Mucosa of descending colon (tissue), 3 donors: ENCODE results near the gene PCDHA13. TPM values are rescaled to one million over a fixed set of nuclear protein-coding genes. Genes with fewer than 3 reads are reported as not detected.

Experiments used
- ATAC-seq: fragments of 200-7000 bp; cut with Tn5 transposase; one replicate; pipeline ENCODE4 v1.9.1; 2020; ENCODE audit warnings: mild to moderate bottlenecking, moderate library complexity
- DNase-seq, 3 donors: peaks; one replicate each; pipeline ENCODE4 v3.0.0-alpha.2; 2020
- H3K36me3 ChIP-seq: fragments of 200-600 bp; one replicate; pipeline ENCODE4 v1.8.0; 2021; ENCODE audit warnings: low read depth, mild to moderate bottlenecking
- H3K4me1 ChIP-seq: fragments of 200-600 bp; one replicate; pipeline ENCODE4 v1.8.0; 2021; ENCODE audit warnings: low read depth, mild to moderate bottlenecking
- H3K4me3 ChIP-seq: fragments of 200-600 bp; one replicate; pipeline ENCODE4 v1.8.0; 2021; ENCODE audit warnings: mild to moderate bottlenecking
- H3K9me3 ChIP-seq: fragments of 200-600 bp; one replicate; pipeline ENCODE4 v1.8.0; 2021; ENCODE audit warnings: mild to moderate bottlenecking
- intact Hi-C, 2 donors: fragments of 100-400 bp; cut with DNase I in 1 of 2; cut with micrococcal nuclease in 1 of 2; formaldehyde crosslinking; loops; one replicate each; pipeline versions ENCODE4 v1.11.0 to v1.11.1; 2022; cut with DNase I, micrococcal nuclease
- total RNA-seq, 3 donors: library from RNA; stranded (reverse); fragmentation: NEBNext Ultra II Directional in 2 of 3; extraction: Animal tissue kit (Norgen Biotek cat#: 25700) in 2 of 3; gene quantifications; one replicate each; pipeline versions ENCODE4 v1.2.1 to v1.2.4, GENCODE V29; 2021 to 2023
- TF ChIP-seq, protein P1 (sequence below): fragments of 200-600 bp; IDR thresholded peaks from one replicate; pipeline ENCODE4 v1.8.0; 2022; ENCODE audit warnings: antibody characterized with exemption, mild to moderate bottlenecking
- donor health status: DM: no; HTN: no; CAD: no; lungs with moderate emphysema.
- donor health status: DM: no; HTN: no; CAD: no.
- donor health status: DM: no; HTN: yes; CAD: no.

Gene PCDHA13
- total RNA-seq, 3 donors from 2014 or later = 0.23 to 0.32 TPM; not detected in 1

DNA sequence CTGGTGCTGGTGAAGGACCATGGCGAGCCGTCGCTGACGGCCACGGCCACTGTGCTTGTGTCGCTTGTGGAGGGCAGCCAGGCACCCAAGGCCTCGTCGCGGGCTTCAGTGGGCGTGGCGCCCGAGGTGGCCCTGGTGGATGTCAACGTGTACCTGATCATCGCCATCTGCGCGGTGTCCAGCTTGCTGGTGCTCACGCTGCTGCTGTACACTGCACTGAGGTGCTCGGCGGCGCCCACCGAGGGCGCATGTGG, 24.0 kb upstream of the PCDHA13 start:
- intact Hi-C loops = no loop called here
- Histone ChIP-seq H3K9me3 (peaks cover 45% of the 10 kb centered on the region), H3K36me3 (no peaks in the 10 kb centered on the region), H3K4me1 (no peaks in the 10 kb centered on the region), H3K4me3 (no peak overlapping the region)
- ATAC-seq = no peak
- DNase-seq = no peak
- TF ChIP-seq, protein P1, sequence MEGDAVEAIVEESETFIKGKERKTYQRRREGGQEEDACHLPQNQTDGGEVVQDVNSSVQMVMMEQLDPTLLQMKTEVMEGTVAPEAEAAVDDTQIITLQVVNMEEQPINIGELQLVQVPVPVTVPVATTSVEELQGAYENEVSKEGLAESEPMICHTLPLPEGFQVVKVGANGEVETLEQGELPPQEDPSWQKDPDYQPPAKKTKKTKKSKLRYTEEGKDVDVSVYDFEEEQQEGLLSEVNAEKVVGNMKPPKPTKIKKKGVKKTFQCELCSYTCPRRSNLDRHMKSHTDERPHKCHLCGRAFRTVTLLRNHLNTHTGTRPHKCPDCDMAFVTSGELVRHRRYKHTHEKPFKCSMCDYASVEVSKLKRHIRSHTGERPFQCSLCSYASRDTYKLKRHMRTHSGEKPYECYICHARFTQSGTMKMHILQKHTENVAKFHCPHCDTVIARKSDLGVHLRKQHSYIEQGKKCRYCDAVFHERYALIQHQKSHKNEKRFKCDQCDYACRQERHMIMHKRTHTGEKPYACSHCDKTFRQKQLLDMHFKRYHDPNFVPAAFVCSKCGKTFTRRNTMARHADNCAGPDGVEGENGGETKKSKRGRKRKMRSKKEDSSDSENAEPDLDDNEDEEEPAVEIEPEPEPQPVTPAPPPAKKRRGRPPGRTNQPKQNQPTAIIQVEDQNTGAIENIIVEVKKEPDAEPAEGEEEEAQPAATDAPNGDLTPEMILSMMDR = no peak

DNA sequence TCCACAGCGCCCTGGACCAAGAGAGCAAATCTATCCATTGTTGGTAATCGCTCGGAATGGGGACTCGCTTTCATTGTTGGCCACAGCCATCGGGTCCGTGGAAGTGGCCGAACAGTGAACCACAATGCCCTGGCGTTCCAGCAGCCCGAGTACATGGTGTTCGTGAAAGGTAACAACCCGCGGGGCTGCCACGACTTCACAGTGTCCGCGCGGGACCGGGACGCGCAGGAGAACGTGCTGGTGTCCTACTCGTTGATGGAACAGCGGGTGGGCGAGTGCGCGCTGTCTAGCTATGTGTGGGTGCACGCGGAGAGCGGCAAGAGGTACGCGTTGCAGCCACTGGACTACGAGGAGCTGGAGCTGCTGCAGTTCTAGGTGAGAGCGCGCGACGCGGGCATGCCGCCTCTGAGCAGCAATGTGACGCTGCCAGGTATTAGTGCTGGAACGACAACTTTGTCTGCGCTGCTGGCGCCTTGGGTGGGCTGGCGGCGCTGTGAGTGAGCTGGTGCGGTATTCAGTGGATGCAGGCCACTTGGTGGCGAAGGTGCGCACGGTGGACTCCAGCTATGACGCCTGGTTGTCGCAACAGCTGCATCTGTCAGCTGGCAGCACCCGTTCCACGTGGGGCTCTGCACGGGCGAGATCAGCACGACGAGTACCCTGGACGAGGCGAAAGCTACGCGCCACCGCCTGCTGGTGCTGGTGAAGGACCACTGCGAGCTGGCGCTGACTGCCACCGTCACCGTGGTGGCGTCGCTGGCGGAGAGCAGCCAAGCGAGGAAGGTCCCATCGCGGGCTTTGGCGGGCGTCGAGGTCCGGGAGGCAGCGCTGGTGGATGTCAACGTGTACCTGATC, 19.3 kb upstream of the PCDHA13 start:
- DNase-seq (no peak), ATAC-seq (no peak)
- Histone ChIP-seq H3K9me3 (peaks cover 38% of the 10 kb centered on the region), H3K36me3 (no peaks in the 10 kb centered on the region), H3K4me1 (no peaks in the 10 kb centered on the region), H3K4me3 (no peak overlapping the region)
- intact Hi-C loops = no loop called here
- TF ChIP-seq, protein P1 = no peak

DNA sequence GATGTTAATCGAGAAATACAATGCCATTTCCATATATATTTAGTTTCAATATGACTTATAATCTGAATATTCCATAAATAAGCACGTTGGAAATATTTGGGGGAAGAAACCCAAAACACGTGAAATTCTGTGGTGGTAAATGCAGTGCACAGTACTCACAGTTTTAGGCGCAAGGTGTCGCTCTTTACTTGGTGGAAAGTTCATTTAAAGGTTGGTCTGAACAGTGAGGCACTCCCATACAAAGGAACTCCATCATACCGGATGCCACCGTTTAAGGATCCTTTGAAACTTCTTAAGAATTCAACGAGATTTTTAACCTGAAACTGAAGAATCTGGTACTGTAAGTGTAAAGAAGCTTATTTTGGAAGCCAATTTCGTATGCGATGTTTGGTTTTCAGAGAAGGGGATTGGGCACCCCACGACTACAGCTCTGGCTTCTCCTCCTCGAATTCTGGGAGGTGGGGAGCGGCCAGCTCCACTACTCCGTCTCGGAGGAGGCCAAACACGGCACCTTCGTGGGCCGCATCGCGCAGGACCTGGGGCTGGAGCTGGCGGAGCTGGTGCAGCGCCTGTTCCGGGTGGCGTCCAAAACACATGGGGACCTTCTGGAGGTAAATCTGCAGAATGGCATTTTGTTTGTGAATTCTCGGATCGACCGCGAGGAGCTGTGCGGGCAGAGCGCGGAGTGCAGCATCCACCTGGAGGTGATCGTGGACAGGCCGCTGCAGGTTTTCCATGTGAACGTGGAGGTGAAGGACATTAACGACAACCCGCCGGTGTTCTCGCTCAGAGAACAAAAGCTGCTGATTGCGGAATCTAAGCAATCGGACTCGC, 13.0 kb upstream of the PCDHA13 start, which contains the start of gene PCDHA11:
Gene PCDHA11, plus strand, starts transcription at position 237 of the 834 bp plus-strand sequence. Its CDS starts 147 bp downstream, at position 384.
- no peak within 1 kb of the TSS for H3K4me3 ChIP-seq
- H3K4me1 ChIP-seq = no peaks in the 10 kb centered on the region
- no peaks in the 10 kb centered on the region for H3K36me3 ChIP-seq
- intact Hi-C loops = no loop called here
- H3K9me3 ChIP-seq = peaks cover 38% of the 10 kb centered on the region
- DNase-seq = no peak
- ATAC-seq = no peak
- TF ChIP-seq, protein P1 = no peak

DNA sequence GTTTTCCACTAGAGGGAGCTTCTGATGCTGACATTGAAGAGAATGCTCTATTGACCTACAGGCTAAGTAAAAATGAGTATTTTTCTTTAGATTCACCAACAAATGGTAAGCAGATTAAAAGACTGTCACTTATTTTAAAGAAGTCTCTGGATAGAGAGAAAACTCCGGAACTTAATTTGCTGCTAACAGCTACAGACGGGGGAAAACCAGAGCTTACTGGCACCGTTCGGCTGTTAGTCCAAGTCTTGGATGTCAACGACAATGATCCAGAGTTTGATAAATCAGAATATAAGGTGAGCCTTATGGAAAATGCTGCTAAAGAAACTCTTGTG, 12.4 kb upstream of the PCDHA13 start:
- Histone ChIP-seq H3K4me3 (no peak overlapping the region), H3K36me3 (no peaks in the 10 kb centered on the region), H3K9me3 (peaks cover 38% of the 10 kb centered on the region), H3K4me1 (no peaks in the 10 kb centered on the region)
- intact Hi-C loops = no loop called here
- TF ChIP-seq, protein P1 = no peak
- ATAC-seq = no peak
- DNase-seq = no peak

DNA sequence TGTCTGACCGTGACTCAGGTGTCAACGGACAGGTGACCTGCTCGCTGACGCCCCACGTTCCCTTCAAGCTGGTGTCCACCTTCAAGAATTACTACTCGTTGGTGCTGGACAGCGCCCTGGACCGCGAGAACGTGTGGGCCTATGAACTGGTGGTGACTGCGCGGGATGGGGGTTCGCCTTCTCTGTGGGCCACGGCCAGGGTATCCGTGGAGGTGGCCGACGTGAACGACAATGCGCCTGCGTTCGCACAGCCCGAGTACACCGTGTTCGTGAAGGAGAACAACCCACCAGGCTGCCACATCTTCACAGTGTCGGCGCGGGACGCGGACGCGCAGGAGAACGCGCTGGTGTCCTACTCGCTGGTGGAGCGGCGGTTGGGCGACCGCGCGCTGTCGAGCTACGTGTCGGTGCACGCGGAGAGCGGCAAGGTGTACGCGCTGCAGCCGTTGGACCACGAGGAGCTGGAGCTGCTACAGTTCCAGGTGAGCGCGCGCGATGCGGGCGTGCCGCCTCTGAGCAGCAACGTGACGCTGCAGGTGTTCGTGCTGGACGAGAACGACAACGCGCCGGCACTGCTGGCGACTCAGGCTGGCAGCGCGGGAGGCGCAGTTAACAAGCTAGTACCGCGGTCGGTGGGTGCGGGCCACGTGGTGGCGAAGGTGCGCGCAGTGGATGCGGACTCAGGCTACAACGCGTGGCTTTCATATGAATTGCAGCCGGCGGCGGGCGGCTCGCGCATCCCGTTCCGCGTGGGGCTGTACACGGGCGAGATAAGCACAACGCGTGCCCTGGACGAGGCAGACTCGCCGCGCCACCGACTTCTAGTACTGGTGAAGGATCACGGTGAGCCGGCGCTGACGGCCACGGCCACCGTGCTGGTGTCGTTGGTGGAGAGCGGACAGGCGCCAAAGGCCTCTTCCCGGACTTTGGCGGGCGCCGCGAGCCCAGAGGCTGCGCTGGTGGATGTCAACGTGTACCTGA, 11.4 kb upstream of the PCDHA13 start:
- DNase-seq (no peak), ATAC-seq (no peak)
- no peaks in the 10 kb centered on the region for H3K4me1 ChIP-seq
- TF ChIP-seq, protein P1 = no peak
- H3K4me3 ChIP-seq = no peak overlapping the region
- intact Hi-C loops = no loop called here
- H3K36me3 ChIP-seq = no peaks in the 10 kb centered on the region
- H3K9me3 ChIP-seq = peaks cover 45% of the 10 kb centered on the region
